Limb (tissue), 2 donors: ENCODE data around the gene PRKG1.

Experiments
- DNase-seq, 2 donors: peaks; one replicate each; pipeline ENCODE4 v3.0.0-alpha.2; 2016; ENCODE audit errors: extremely low spot score in 2 of 2

PRKG1 gene

GRCh38 chr10:52248697-52249306 lies 1174.5 kb downstream of the PRKG1 start:
- DNase-seq: no peak

- DNase-seq: peak in 1 of 2 donors; percentile 12
Measured at GRCh38 chr10:52249850-52250395, 1175.6 kb downstream of the PRKG1 start.

- no peak for DNase-seq
Measured at GRCh38 chr10:52250510-52250909, 1176.2 kb downstream of the PRKG1 start.

GRCh38 chr10:52252307-52252706 lies 1178.0 kb downstream of the PRKG1 start:
- no peak for DNase-seq

- DNase-seq: no peak
Measured at GRCh38 chr10:52256832-52257691, 1182.8 kb downstream of the PRKG1 start.

GRCh38 chr10:52257692-52258075 lies 1183.4 kb downstream of the PRKG1 start:
- DNase-seq: no peak

GRCh38 chr10:52258799-52259425 lies 1184.6 kb downstream of the PRKG1 start:
- no peak for DNase-seq

GRCh38 chr10:52259426-52259812 lies 1185.1 kb downstream of the PRKG1 start:
- no peak for DNase-seq

GRCh38 chr10:52261362-52261761 lies 1187.1 kb downstream of the PRKG1 start:
- no peak for DNase-seq

GRCh38 chr10:52265131-52265926 lies 1191.0 kb downstream of the PRKG1 start:
- DNase-seq: no peak

GRCh38 chr10:52266858-52267257 lies 1192.6 kb downstream of the PRKG1 start:
- DNase-seq: no peak

- DNase-seq: no peak
Measured at GRCh38 chr10:52268790-52269189, 1194.5 kb downstream of the PRKG1 start.

GRCh38 chr10:52269233-52269632 lies 1194.9 kb downstream of the PRKG1 start:
- no peak for DNase-seq

- DNase-seq: no peak
Measured at GRCh38 chr10:52276163-52276562, 1201.9 kb downstream of the PRKG1 start.

GRCh38 chr10:52276986-52277385 lies 1202.7 kb downstream of the PRKG1 start:
- DNase-seq: no peak

- no peak for DNase-seq
Measured at GRCh38 chr10:52279546-52279945, 1205.3 kb downstream of the PRKG1 start.

GRCh38 chr10:52280051-52280450 lies 1205.8 kb downstream of the PRKG1 start:
- no peak for DNase-seq

GRCh38 chr10:52283174-52283573 lies 1208.9 kb downstream of the PRKG1 start:
- no peak for DNase-seq

- no peak for DNase-seq
Measured at GRCh38 chr10:52284416-52285013, 1210.2 kb downstream of the PRKG1 start.

- no peak for DNase-seq
Measured at GRCh38 chr10:52287866-52288265, 1213.6 kb downstream of the PRKG1 start.

- DNase-seq: no peak
Measured at GRCh38 chr10:52297747-52298146, 1223.5 kb downstream of the PRKG1 start.
